Peyer's patch (tissue), 4 donors: ENCODE measurements around the gene COL6A5.

Source experiments
- POLR2A ChIP-seq, 2 donors: fragments of 450-650 bp; IDR thresholded peaks; one replicate each; pipeline ENCODE4 v1.5.1; 2017; ENCODE audit warnings: antibody characterized with exemption in 2 of 2, mild to moderate bottlenecking in 2 of 2, moderate library complexity in 2 of 2
- TF ChIP-seq, protein P1 (sequence below), 6 experiments: fragments of 450-650 bp in 4 of 6; fragments of 200-600 bp in 2 of 6; sonication (generic) in 1 of 6; IDR thresholded peaks; one replicate each; pipeline ENCODE4 v1.5.1; 2017 to 2019; ENCODE audit warnings: antibody characterized with exemption in 6 of 6, mild to moderate bottlenecking in 3 of 6, moderate library complexity in 1 of 6

GRCh38 chr3:130354430-130354829 is 9.0 kb downstream of the COL6A5 start:
- TF ChIP-seq, protein P1, sequence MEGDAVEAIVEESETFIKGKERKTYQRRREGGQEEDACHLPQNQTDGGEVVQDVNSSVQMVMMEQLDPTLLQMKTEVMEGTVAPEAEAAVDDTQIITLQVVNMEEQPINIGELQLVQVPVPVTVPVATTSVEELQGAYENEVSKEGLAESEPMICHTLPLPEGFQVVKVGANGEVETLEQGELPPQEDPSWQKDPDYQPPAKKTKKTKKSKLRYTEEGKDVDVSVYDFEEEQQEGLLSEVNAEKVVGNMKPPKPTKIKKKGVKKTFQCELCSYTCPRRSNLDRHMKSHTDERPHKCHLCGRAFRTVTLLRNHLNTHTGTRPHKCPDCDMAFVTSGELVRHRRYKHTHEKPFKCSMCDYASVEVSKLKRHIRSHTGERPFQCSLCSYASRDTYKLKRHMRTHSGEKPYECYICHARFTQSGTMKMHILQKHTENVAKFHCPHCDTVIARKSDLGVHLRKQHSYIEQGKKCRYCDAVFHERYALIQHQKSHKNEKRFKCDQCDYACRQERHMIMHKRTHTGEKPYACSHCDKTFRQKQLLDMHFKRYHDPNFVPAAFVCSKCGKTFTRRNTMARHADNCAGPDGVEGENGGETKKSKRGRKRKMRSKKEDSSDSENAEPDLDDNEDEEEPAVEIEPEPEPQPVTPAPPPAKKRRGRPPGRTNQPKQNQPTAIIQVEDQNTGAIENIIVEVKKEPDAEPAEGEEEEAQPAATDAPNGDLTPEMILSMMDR (IDR thresholded peaks at IDR 0.05) = no peak
- TF ChIP-seq POLR2A (IDR thresholded peaks at IDR 0.05) = no peak
